Chondrocyte (in vitro differentiated cells): ENCODE results near the gene NIT1. TPM values are rescaled to one million over a fixed set of nuclear protein-coding genes. Genes with fewer than 3 reads are reported as not detected.

ENCODE experiments used
- DNase-seq: peaks from one replicate; pipeline ENCODE4 v3.0.0; 2021; ENCODE audit warnings: mixed read lengths, low spot score
- H3K27ac Mint-ChIP-seq: one replicate; pipeline ENCODE4 v1.8.0; 2021; ENCODE audit warnings: mild to moderate bottlenecking, moderate library complexity, mixed read lengths; ENCODE audit not compliant: unreplicated experiment
- H3K27me3 Mint-ChIP-seq: 2 replicates; pipeline ENCODE4 v1.8.0; 2021; ENCODE audit warnings: low read depth, mixed read lengths
- H3K36me3 Mint-ChIP-seq: 2 replicates; pipeline ENCODE4 v1.8.0; 2021; ENCODE audit warnings: low read depth, mixed read lengths
- H3K4me1 Mint-ChIP-seq: 2 replicates; pipeline ENCODE4 v1.8.0; 2021; ENCODE audit warnings: low read depth, mild to moderate bottlenecking, mixed read lengths
- H3K4me3 Mint-ChIP-seq: one replicate; pipeline ENCODE4 v1.8.0; 2021; ENCODE audit warnings: mild to moderate bottlenecking, moderate library complexity, mixed read lengths; ENCODE audit not compliant: unreplicated experiment
- H3K9me3 Mint-ChIP-seq: 2 replicates; pipeline ENCODE4 v1.8.0; 2021; ENCODE audit warnings: low read depth, mixed read lengths
- CTCF ChIP-seq: fragments of 200-600 bp; sonication (generic); IDR thresholded peaks from 2 replicates; pipeline ENCODE4 v1.5.0; 2021; ENCODE audit warnings: antibody characterized with exemption, mild to moderate bottlenecking, moderate library complexity
- total RNA-seq: library from RNA; stranded (reverse); gene quantifications from 3 replicates; pipeline ENCODE4 v1.2.1, GENCODE V29; 2021

Gene NIT1
- total RNA-seq, 1 donor from 2014 or later, result 27.6 TPM

GRCh38 chr1:161140755-161141400, 23.0 kb downstream of the NIT1 start:
- TF ChIP-seq CTCF, result no peak
- no peaks in the 10 kb centered on the region for H3K27me3 Mint-ChIP-seq
- no peaks in the 10 kb centered on the region for H3K36me3 Mint-ChIP-seq
- no peak for DNase-seq
- H3K4me3 Mint-ChIP-seq, result no peak overlapping the region
- no peak overlapping the region for H3K27ac Mint-ChIP-seq
- H3K4me1 Mint-ChIP-seq, result no peaks in the 10 kb centered on the region
- H3K9me3 Mint-ChIP-seq, result no peaks in the 10 kb centered on the region

DNA sequence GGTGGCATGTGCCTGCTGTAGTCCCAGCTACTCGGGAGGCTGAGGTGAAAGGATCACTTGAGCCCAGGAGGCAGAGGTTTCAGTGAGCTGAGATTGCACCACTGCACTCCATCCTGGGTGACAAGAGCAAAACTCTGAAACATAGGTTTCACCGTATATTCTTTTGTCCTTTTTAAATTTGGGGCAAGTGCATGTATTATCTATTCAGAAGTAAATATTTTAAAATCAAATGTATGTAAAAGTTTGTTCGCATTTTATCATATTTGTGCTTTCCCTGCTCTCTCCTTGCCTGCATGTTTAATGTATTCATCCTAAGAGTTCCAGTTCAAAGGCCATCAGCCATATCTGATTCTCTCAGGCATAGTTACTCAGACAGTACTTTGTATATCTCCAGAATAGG, 27.9 kb downstream of the NIT1 start:
- no peak overlapping the region for H3K4me3 Mint-ChIP-seq
- no peak for DNase-seq
- H3K9me3 Mint-ChIP-seq, result no peaks in the 10 kb centered on the region
- H3K27ac Mint-ChIP-seq, result no peak overlapping the region
- H3K4me1 Mint-ChIP-seq, result no peaks in the 10 kb centered on the region
- no peaks in the 10 kb centered on the region for H3K36me3 Mint-ChIP-seq
- TF ChIP-seq CTCF, result no peak
- H3K27me3 Mint-ChIP-seq, result no peaks in the 10 kb centered on the region

DNA sequence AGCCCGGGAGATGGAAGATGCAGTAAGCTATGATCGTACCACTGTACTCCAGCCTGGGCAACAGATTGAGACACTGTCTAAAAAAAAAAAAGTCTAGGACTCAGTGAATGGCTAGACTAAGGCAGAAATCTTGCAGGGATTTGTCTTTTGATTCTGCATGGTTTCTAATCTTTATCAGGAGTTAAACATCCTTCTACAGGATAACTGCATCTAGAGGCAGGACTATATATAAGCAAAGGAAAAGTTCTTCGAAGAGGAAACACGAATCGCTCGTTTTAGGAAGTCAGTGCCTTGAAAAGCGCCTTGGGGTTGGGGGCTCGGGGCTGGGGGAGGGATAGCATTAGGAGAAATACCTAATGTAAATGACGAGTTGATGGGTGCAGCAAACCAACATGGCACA, 35.3 kb downstream of the NIT1 start:
- Mint-ChIP-seq H3K27me3 (no peaks in the 10 kb centered on the region), H3K27ac (peak overlapping the region; percentile 100), H3K4me1 (peaks cover 18% of the 10 kb centered on the region), H3K36me3 (peaks cover 7% of the 10 kb centered on the region), H3K4me3 (peak overlapping the region; percentile 98), H3K9me3 (no peaks in the 10 kb centered on the region)
- no peak for TF ChIP-seq CTCF
- no peak for DNase-seq

DNA sequence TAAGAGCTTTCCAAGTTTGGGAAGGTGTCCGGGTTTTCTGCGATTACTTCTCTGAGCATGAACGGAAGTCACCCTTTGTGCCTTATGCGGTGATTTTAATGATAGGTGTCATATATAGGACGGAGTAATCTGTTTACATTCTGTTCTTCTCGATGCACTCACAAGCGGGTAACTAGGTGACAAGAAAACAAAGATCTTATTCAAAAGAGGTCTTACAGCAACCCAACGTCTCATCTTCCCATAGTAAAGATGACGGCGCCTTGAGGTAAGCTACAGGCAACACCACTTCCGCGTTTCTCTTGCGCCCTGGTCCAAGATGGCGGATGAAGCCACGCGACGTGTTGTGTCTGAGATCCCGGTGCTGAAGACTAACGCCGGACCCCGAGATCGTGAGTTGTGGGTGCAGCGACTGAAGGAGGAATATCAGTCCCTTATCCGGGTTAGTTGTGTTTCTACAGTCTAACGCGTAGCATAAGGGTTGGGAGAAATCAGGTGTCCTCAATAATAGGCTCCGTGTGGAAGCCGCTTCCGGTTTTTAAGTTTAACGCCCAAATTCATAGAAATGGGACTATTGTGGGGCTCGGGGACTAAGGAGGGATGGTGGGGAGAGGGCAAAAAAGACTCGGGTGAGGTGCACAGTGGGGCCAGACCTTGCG, 35.9 kb downstream of the NIT1 start, which contains the start of gene UFC1:
Gene UFC1, plus strand, starts transcription at position 297 of the 656 bp plus-strand sequence. Its CDS starts 20 bp downstream, at position 317.
- peaks cover 7% of the 10 kb centered on the region for H3K36me3 Mint-ChIP-seq
- peak within 1 kb of the TSS; percentile 100 for H3K27ac Mint-ChIP-seq
- H3K27me3 Mint-ChIP-seq, result no peaks in the 10 kb centered on the region
- no peak for DNase-seq
- H3K4me3 Mint-ChIP-seq, result peak within 1 kb of the TSS; percentile 98
- H3K4me1 Mint-ChIP-seq, result peaks cover 23% of the 10 kb centered on the region
- TF ChIP-seq CTCF, result no peak
- H3K9me3 Mint-ChIP-seq, result no peaks in the 10 kb centered on the region

- Mint-ChIP-seq H3K27me3 (no peaks in the 10 kb centered on the region), H3K9me3 (no peaks in the 10 kb centered on the region), H3K36me3 (peaks cover 8% of the 10 kb centered on the region), H3K4me3 (no peak overlapping the region), H3K4me1 (peaks cover 48% of the 10 kb centered on the region), H3K27ac (peak overlapping the region; percentile 14)
- no peak for TF ChIP-seq CTCF
- no peak for DNase-seq
Observed at GRCh38 chr1:161157867-161158266, 40.0 kb downstream of the NIT1 start.
